Thymus (tissue), 11 donors: Measurements from ENCODE around the gene SLC16A9. TPM values are rescaled to one million over a fixed set of nuclear protein-coding genes. Genes with fewer than 3 reads are reported as not detected.

Experiments used
- DNase-seq, 9 donors: peaks; one replicate each; pipeline ENCODE4 v3.0.0-alpha.2; 2013; ENCODE audit warnings: low spot score in 9 of 9, low read depth in 6 of 9, missing footprints in 1 of 9
- H3K27ac ChIP-seq, 2 donors: one replicate each; pipeline ENCODE4 v1.5.1; 2013; ENCODE audit warnings: control low read depth in 1 of 2, low read depth in 1 of 2, low read length in 1 of 2, mild to moderate bottlenecking in 1 of 2, moderate library complexity in 1 of 2
- H3K27me3 ChIP-seq, 2 donors: one replicate each; pipeline ENCODE4 v1.5.1; 2013; ENCODE audit warnings: low read length in 1 of 2; ENCODE audit not compliant: control insufficient read depth in 2 of 2, insufficient read depth in 1 of 2
- H3K36me3 ChIP-seq, 2 donors: one replicate each; pipeline ENCODE4 v1.5.1; 2013; ENCODE audit warnings: low read length in 1 of 2, mild to moderate bottlenecking in 1 of 2, moderate library complexity in 1 of 2; ENCODE audit not compliant: control insufficient read depth in 2 of 2, insufficient read depth in 2 of 2
- H3K4me1 ChIP-seq, 2 donors: one replicate each; pipeline ENCODE4 v1.5.1; 2013; ENCODE audit warnings: low read length in 2 of 2; ENCODE audit not compliant: control insufficient read depth in 2 of 2, insufficient read depth in 2 of 2
- H3K4me3 ChIP-seq, 2 donors: one replicate each; pipeline ENCODE4 v1.5.1; 2013; ENCODE audit warnings: low read length in 2 of 2, control low read depth in 1 of 2, mild to moderate bottlenecking in 1 of 2
- H3K9me3 ChIP-seq, 2 donors: one replicate each; pipeline ENCODE4 v1.5.1; 2013; ENCODE audit warnings: low read length in 1 of 2, mild to moderate bottlenecking in 1 of 2; ENCODE audit not compliant: control insufficient read depth in 2 of 2, insufficient read depth in 1 of 2
- WGBS: extraction: QIAGEN DNeasy Blood & Tissue Kit; methylation state at CpG from one replicate; pipeline ENCODE4 v1.1.7; 2013; 5-methylcytosine and 5-hydroxymethylcytosine counted together
- polyA plus RNA-seq: library from polyadenylated mRNA; stranded (reverse); fragments of 200-250 nt; gene quantifications from one replicate; pipeline ENCODE4 v1.2.3, GENCODE V29; 2013
- total RNA-seq: library from RNA; stranded (reverse); fragments of 120-200 nt; gene quantifications from one replicate; pipeline ENCODE4 v1.2.4, GENCODE V29; 2013
- donor health status: healthy.

SLC16A9 gene
- total and polyA plus RNA-seq, 2 donors: 1.6 to 5.3 TPM

- DNase-seq: no peak
- Histone ChIP-seq H3K27me3 (peaks cover 24 to 48% of the 10 kb centered on the region in 2 donors), H3K27ac (no peak overlapping the region), H3K4me1 (peaks cover 5% of the 10 kb centered on the region in 2 donors), H3K9me3 (no peaks in the 10 kb centered on the region), H3K4me3 (no peak overlapping the region), H3K36me3 (no peaks in the 10 kb centered on the region)
- WGBS: 93% methylated on average over 8 of the region's 8 CpGs
Observed at GRCh38 chr10:59706851-59707797, 2.5 kb downstream of the SLC16A9 start.

GRCh38 chr10:59705931-59706330 is 3.7 kb downstream of the SLC16A9 start:
- H3K27ac ChIP-seq: no peak overlapping the region
- no peaks in the 10 kb centered on the region for H3K36me3 ChIP-seq
- no peaks in the 10 kb centered on the region for H3K9me3 ChIP-seq
- H3K4me3 ChIP-seq: no peak overlapping the region
- H3K27me3 ChIP-seq: peaks cover 21 to 36% of the 10 kb centered on the region in 2 donors
- peaks cover 5% of the 10 kb centered on the region in 2 donors for H3K4me1 ChIP-seq
- no peak for DNase-seq

GRCh38 chr10:59704630-59705029 is 5.0 kb downstream of the SLC16A9 start:
- H3K4me1 ChIP-seq: peaks cover 5% of the 10 kb centered on the region in 2 donors
- H3K9me3 ChIP-seq: no peaks in the 10 kb centered on the region
- H3K27ac ChIP-seq: no peak overlapping the region
- WGBS: 95% methylated on average over 2 of the region's 2 CpGs
- H3K4me3 ChIP-seq: no peak overlapping the region
- no peak for DNase-seq
- no peaks in the 10 kb centered on the region for H3K36me3 ChIP-seq
- H3K27me3 ChIP-seq: peaks cover 15 to 23% of the 10 kb centered on the region in 2 donors

GRCh38 chr10:59702347-59702746 is 7.3 kb downstream of the SLC16A9 start:
- no peaks in the 10 kb centered on the region for H3K9me3 ChIP-seq
- H3K27ac ChIP-seq: no peak overlapping the region
- no peaks in the 10 kb centered on the region for H3K4me1 ChIP-seq
- H3K36me3 ChIP-seq: no peaks in the 10 kb centered on the region
- no peak overlapping the region for H3K4me3 ChIP-seq
- peaks cover 0 to 2% of the 10 kb centered on the region in 2 donors for H3K27me3 ChIP-seq
- WGBS: 80% methylated on average over 4 of the region's 4 CpGs
- no peak for DNase-seq

DNA sequence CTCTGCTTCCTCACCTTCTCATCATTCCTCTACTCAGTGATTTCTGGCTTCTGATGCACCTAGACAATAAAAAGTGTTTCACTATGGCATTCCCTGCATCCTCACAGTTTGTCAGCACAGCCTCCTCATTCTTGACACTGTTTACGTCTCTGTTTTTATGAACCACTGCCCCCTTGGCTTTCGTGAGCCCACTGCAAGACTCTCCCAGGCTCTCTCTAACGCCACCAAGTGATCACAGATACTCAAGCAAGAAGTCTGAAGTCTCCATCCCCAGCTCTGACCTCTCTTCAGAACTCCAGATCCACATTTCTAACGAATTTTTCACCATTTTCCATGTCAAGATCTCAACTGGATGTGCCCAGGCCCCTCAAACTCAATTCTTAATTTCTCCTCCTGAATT is 8.9 kb downstream of the SLC16A9 start:
- Histone ChIP-seq H3K9me3 (no peaks in the 10 kb centered on the region), H3K27ac (no peak overlapping the region), H3K36me3 (no peaks in the 10 kb centered on the region), H3K4me1 (no peaks in the 10 kb centered on the region), H3K27me3 (no peaks in the 10 kb centered on the region), H3K4me3 (no peak overlapping the region)
- WGBS: 81% methylated on average over 4 of the region's 4 CpGs
- no peak for DNase-seq

- H3K36me3 ChIP-seq: no peaks in the 10 kb centered on the region
- 93% methylated on average over 1 of the region's 1 CpG for WGBS
Observed at GRCh38 chr10:59698326-59698725, 11.3 kb downstream of the SLC16A9 start.

DNA sequence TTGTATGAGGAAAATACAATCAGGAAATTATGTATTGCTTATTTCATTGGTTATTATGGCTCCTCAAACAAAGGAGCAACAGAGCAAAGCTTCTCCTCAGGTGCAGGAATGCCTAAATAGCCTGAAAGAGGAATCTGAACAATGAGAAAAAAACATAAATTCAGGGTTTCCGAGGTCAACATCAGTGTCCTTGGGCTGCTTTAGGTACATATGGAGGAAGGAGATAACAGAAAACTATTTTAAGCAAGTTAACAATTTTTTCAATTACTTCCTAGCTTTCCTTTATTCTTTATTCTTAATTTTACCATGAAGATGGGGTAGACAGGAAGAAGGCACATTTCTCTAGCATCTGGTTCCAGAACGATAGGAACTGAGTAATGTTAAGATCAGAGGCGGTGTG is 14.0 kb downstream of the SLC16A9 start:
- Histone ChIP-seq H3K36me3 (no peaks in the 10 kb centered on the region), H3K4me1 (no peaks in the 10 kb centered on the region), H3K27me3 (no peaks in the 10 kb centered on the region), H3K9me3 (no peaks in the 10 kb centered on the region), H3K4me3 (no peak overlapping the region), H3K27ac (no peak overlapping the region)
- no peak for DNase-seq
- WGBS: 53% methylated on average over 3 of the region's 3 CpGs

More at GRCh38 chr10:59698326-59698725, 11.3 kb downstream of the SLC16A9 start:
- Histone ChIP-seq H3K9me3 (no peaks in the 10 kb centered on the region), H3K27me3 (no peaks in the 10 kb centered on the region), H3K4me3 (no peak overlapping the region), H3K27ac (no peak overlapping the region), H3K4me1 (no peaks in the 10 kb centered on the region)
- no peak for DNase-seq

DNA sequence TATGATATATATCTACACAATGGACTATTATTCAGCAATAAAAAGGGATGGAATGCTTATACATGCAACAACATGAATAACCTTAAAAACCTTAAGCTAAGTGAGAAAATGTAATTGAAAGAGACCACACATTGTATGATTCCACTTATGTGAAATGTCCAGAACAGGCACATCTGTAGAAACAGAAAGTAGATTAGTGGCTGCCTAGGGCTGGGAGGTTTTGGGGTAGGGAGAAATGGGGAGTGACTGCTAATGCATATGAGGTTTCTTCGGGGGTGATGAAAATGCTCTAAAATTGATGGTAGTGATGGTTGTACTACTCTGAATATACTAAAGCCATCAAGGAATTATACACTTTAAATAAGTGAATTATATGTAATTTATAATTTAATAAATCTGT is 14.7 kb downstream of the SLC16A9 start:
- H3K4me3 ChIP-seq: no peak overlapping the region
- no peaks in the 10 kb centered on the region for H3K36me3 ChIP-seq
- DNase-seq: no peak
- no peak overlapping the region for H3K27ac ChIP-seq
- H3K9me3 ChIP-seq: no peaks in the 10 kb centered on the region
- no peaks in the 10 kb centered on the region for H3K4me1 ChIP-seq
- H3K27me3 ChIP-seq: no peaks in the 10 kb centered on the region
- 96% methylated on average over 1 of the region's 1 CpG for WGBS

DNA sequence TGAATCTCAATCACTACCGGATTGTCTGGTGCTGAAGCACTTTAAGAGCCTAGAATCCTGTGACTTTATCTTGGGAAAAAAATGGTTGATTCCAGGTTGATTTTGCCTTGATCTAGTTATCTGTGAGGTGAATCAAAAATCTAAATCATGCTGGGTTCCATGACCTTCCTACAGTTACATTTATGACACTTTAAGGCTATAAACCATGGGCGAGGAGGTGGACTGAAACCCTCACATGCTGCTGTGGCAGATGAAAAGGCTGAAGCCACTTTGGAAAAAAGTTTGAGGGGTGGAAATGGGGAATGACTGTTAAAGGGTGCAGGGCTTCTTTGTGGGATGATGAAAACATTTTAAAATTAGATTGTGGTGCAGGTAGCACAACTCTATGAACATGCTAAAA is 17.5 kb downstream of the SLC16A9 start:
- H3K36me3 ChIP-seq: no peaks in the 10 kb centered on the region
- H3K27me3 ChIP-seq: no peaks in the 10 kb centered on the region
- WGBS: 98% methylated on average over 2 of the region's 2 CpGs
- no peak overlapping the region for H3K4me3 ChIP-seq
- no peaks in the 10 kb centered on the region for H3K9me3 ChIP-seq
- H3K4me1 ChIP-seq: no peaks in the 10 kb centered on the region
- no peak overlapping the region for H3K27ac ChIP-seq
- DNase-seq: no peak
